Measurements from ENCODE around the gene EEIG1. TPM values are rescaled to one million over a fixed set of nuclear protein-coding genes. Genes with fewer than 3 reads are reported as not detected.

The EEIG1 gene
- total RNA-seq, 1 experiment from 2014 or later = 52.3 TPM

GRCh38 chr9:127942216-127943010 lies 38.4 kb downstream of the EEIG1 start:
- WGBS (ENCODE audit: extremely low coverage, insufficient read length, low lambda C conversion rate) = no CpG with 5 or more reads among the region's 18 CpGs
- Mint-ChIP-seq H3K9me3 (no peaks in the 10 kb centered on the region), H3K27ac (peak overlapping the region; percentile 45 to 77 (median 61); a peak in 3 of 7 replicates), H3K4me3 (no peak overlapping the region; a peak in 1 of 5 replicates), H3K4me1 (peaks cover 15 to 39% of the 10 kb centered on the region in 2 experiments), H3K36me3 (ENCODE audit: insufficient read depth in 1 of 3, low read depth in 3 of 3) (peaks cover 10 to 42% (median 39%) of the 10 kb centered on the region in 3 experiments; a peak in 6 of 7 replicates), H3K27me3 (ENCODE audit: low read depth) (peaks cover 2% of the 10 kb centered on the region; the same call in 1 of the 2 replicates)
- H3K27ac ChIP-seq (ENCODE audit: insufficient read length, low read depth, low read length) = no peak overlapping the region
- no peak overlapping the region for H3T11ph ChIP-seq (ENCODE audit: low read length)
- no peaks in the 10 kb centered on the region for H3K27me3 ChIP-seq (ENCODE audit: insufficient read depth, low read length)
- H4K8ac ChIP-seq (replicated peaks; ENCODE audit: insufficient read length, low read depth, low read length) = no peak overlapping the region
- no peak overlapping the region for H3K14ac ChIP-seq (ENCODE audit: insufficient read depth, low read length)
- no peak overlapping the region for H2AK5ac ChIP-seq (ENCODE audit: insufficient read length, low read length)
- H4K5ac ChIP-seq (ENCODE audit: insufficient read length, low read depth, low read length) = no peak overlapping the region
- H4K91ac ChIP-seq (ENCODE audit: insufficient read length, low read depth, low read length) = no peak overlapping the region
- no peak overlapping the region for H3K18ac ChIP-seq (ENCODE audit: insufficient read length, low read depth, low read length)
- H3K56ac ChIP-seq (ENCODE audit: insufficient read length, low read depth, low read length) = no peak overlapping the region
- no peak overlapping the region for H2BK5ac ChIP-seq (ENCODE audit: insufficient read length, low read length)
- no peak overlapping the region for H2BK120ac ChIP-seq (ENCODE audit: low read depth, low read length, poor library complexity, severe bottlenecking)
- no peak overlapping the region for H3K23ac ChIP-seq (ENCODE audit: insufficient read length, low read depth, low read length)
- no peaks in the 10 kb centered on the region for H3K4me1 ChIP-seq (ENCODE audit: insufficient read depth, low read length)
- H2BK20ac ChIP-seq (ENCODE audit: low read depth, low read length, poor library complexity, severe bottlenecking) = no peak overlapping the region
- H2AFZ ChIP-seq (ENCODE audit: low read length) = no peak overlapping the region
- H3K79me2 ChIP-seq (ENCODE audit: insufficient read depth, low read length) = no peaks in the 10 kb centered on the region
- peak; percentile 92 for TF ChIP-seq CTCF (conservative IDR thresholded peaks at IDR 0.05)
- H3K4me2 ChIP-seq (ENCODE audit: insufficient read depth, insufficient read length, low read length) = no peak overlapping the region
- H3K4ac ChIP-seq (ENCODE audit: low read depth, low read length) = no peak overlapping the region
- no peak overlapping the region for H2BK15ac ChIP-seq (ENCODE audit: low read depth, low read length)
- peak; percentile 86 for DNase-seq
- no peaks in the 10 kb centered on the region for H3K9me3 ChIP-seq (ENCODE audit: control insufficient read depth, low read depth, low read length)
- no peaks in the 10 kb centered on the region for H3K79me1 ChIP-seq (ENCODE audit: insufficient read depth, low read depth, low read length, poor library complexity, severe bottlenecking)
- no peaks in the 10 kb centered on the region for H4K20me1 ChIP-seq (ENCODE audit: control insufficient read depth, insufficient read depth, insufficient read length)
- H3K23me2 ChIP-seq (ENCODE audit: insufficient read length, low read depth, low read length, poor library complexity, severe bottlenecking) = no peaks in the 10 kb centered on the region
- H3K9ac ChIP-seq (ENCODE audit: extremely low read depth, insufficient read length, low read length) = no peak overlapping the region
- no peak overlapping the region for H2BK12ac ChIP-seq (ENCODE audit: insufficient read length, low read depth, low read length)

Data from H9 (cell line).